ENCODE results near the gene TGFBR1.

DNA sequence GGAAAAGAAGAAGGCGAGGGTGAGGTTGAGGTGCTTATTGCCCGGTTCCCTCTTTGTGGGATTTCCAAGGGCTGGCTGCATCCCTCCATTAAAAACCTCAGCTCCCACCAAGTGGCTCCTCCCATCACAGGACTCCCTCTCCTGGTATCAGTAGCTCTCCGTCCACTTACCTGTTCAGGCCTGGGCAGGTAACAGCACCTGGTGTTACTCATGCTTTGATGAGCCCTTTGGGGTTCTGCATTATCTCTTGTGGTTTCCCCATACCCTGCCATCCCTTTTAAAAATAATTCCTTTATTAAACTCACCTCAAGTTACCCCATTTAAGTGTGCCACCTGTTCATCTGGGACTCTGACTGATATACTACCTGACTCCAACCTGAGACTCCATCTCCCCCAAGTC, 17.5 kb upstream of the TGFBR1 start:
- TF ChIP-seq EP300 (IDR thresholded peaks at IDR 0.05; ENCODE audit: low read depth): no peak
- TF ChIP-seq, protein P1, sequence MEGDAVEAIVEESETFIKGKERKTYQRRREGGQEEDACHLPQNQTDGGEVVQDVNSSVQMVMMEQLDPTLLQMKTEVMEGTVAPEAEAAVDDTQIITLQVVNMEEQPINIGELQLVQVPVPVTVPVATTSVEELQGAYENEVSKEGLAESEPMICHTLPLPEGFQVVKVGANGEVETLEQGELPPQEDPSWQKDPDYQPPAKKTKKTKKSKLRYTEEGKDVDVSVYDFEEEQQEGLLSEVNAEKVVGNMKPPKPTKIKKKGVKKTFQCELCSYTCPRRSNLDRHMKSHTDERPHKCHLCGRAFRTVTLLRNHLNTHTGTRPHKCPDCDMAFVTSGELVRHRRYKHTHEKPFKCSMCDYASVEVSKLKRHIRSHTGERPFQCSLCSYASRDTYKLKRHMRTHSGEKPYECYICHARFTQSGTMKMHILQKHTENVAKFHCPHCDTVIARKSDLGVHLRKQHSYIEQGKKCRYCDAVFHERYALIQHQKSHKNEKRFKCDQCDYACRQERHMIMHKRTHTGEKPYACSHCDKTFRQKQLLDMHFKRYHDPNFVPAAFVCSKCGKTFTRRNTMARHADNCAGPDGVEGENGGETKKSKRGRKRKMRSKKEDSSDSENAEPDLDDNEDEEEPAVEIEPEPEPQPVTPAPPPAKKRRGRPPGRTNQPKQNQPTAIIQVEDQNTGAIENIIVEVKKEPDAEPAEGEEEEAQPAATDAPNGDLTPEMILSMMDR (IDR thresholded peaks at IDR 0.05): no peak
